ENCODE data around the gene SPEG. TPM values are rescaled to one million over a fixed set of nuclear protein-coding genes. Genes with fewer than 3 reads are reported as not detected.

The SPEG gene
- total RNA-seq, 1 experiment from 2014 or later, result 30.7 TPM

- ATAC-seq (no peak), DNase-seq (no peak)
- CTCF ChIA-PET, result no interaction called here
- Histone ChIP-seq H3K27ac (ENCODE audit: low read length) (no peak overlapping the region), H3K9ac (ENCODE audit: low read length) (no peak overlapping the region), H3K4me3 (ENCODE audit: low read length) (no peak overlapping the region), H2AFZ (ENCODE audit: low read length) (no peak overlapping the region), H3K27me3 (ENCODE audit: low read length) (peaks cover 47% of the 10 kb centered on the region), H3K4me1 (ENCODE audit: insufficient read depth, low read length) (no peaks in the 10 kb centered on the region), H4K20me1 (ENCODE audit: low read length) (no peaks in the 10 kb centered on the region), H3K36me3 (ENCODE audit: low read depth, low read length) (no peaks in the 10 kb centered on the region), H3K4me2 (ENCODE audit: low read length) (no peak overlapping the region), H3K9me2 (replicated peaks; ENCODE audit: low read length) (no peaks in the 10 kb centered on the region), H3K79me2 (ENCODE audit: low read length) (no peaks in the 10 kb centered on the region), H3K9me3 (ENCODE audit: low read length) (no peaks in the 10 kb centered on the region), H3F3A (ENCODE audit: low read length, unreplicated experiment) (no peaks in the 10 kb centered on the region)
- no TSS peak for BruUV-seq (replicated peaks)
- intact Hi-C loops (cut with micrococcal nuclease), result no loop called here
- no peak for TF ChIP-seq CTCF (conservative IDR thresholded peaks at IDR 0.05; ENCODE audit: low read depth, low read length)
- TF ChIP-seq EZH2phosphoT487 (IDR thresholded peaks at IDR 0.05; ENCODE audit: borderline replicate concordance, low read length), result no peak
- TF ChIP-seq EZH2 (IDR thresholded peaks at IDR 0.05; ENCODE audit: low read length, unreplicated experiment), result no peak
- POLR2A ChIA-PET (ENCODE audit: unreplicated experiment), result no interaction called here
These were observed 80.2 kb downstream of the SPEG start for GRCh38 chr2:219514836-219515235.

- ATAC-seq (no peak), DNase-seq (no peak)
- no peaks in the 10 kb centered on the region for H3K36me3 ChIP-seq (ENCODE audit: low read depth, low read length)
- no peaks in the 10 kb centered on the region for H3K9me3 ChIP-seq (ENCODE audit: low read length)
- intact Hi-C loops (cut with micrococcal nuclease), result no loop called here
- H3K79me2 ChIP-seq (ENCODE audit: low read length), result no peaks in the 10 kb centered on the region
- peaks cover 3% of the 10 kb centered on the region; the same call in 1 of the 2 replicates for H3K4me1 ChIP-seq (ENCODE audit: insufficient read depth, low read length)
- H3K27me3 ChIP-seq (ENCODE audit: low read length), result peaks cover 37% of the 10 kb centered on the region
- no peaks in the 10 kb centered on the region for H3F3A ChIP-seq (ENCODE audit: low read length, unreplicated experiment)
- BruUV-seq (replicated peaks), result no TSS peak
- no peak overlapping the region for H2AFZ ChIP-seq (ENCODE audit: low read length)
- H3K4me2 ChIP-seq (ENCODE audit: low read length), result no peak overlapping the region
- ChIA-PET CTCF (no interaction called here), POLR2A (ENCODE audit: unreplicated experiment) (no interaction called here)
- no peak overlapping the region for H3K27ac ChIP-seq (ENCODE audit: low read length)
- H3K4me3 ChIP-seq (ENCODE audit: low read length), result no peak overlapping the region
- H3K9me2 ChIP-seq (replicated peaks; ENCODE audit: low read length), result no peaks in the 10 kb centered on the region
- H4K20me1 ChIP-seq (ENCODE audit: low read length), result no peaks in the 10 kb centered on the region
- no peak overlapping the region for H3K9ac ChIP-seq (ENCODE audit: low read length)
- TF ChIP-seq EZH2 (IDR thresholded peaks at IDR 0.05; ENCODE audit: low read length, unreplicated experiment) (no peak), EZH2phosphoT487 (IDR thresholded peaks at IDR 0.05; ENCODE audit: borderline replicate concordance, low read length) (no peak), CTCF (conservative IDR thresholded peaks at IDR 0.05; ENCODE audit: low read depth, low read length) (no peak)
These were observed 81.4 kb downstream of the SPEG start for GRCh38 chr2:219515874-219516629.

- Histone ChIP-seq H3K9ac (ENCODE audit: low read length) (no peak overlapping the region), H3K4me2 (ENCODE audit: low read length) (no peak overlapping the region), H3K9me2 (replicated peaks; ENCODE audit: low read length) (no peaks in the 10 kb centered on the region), H3K4me1 (ENCODE audit: insufficient read depth, low read length) (peaks cover 12% of the 10 kb centered on the region), H3F3A (ENCODE audit: low read length, unreplicated experiment) (no peaks in the 10 kb centered on the region), H3K36me3 (ENCODE audit: low read depth, low read length) (no peaks in the 10 kb centered on the region), H4K20me1 (ENCODE audit: low read length) (no peaks in the 10 kb centered on the region), H3K9me3 (ENCODE audit: low read length) (no peaks in the 10 kb centered on the region), H3K79me2 (ENCODE audit: low read length) (no peaks in the 10 kb centered on the region), H3K27ac (ENCODE audit: low read length) (no peak overlapping the region), H3K27me3 (ENCODE audit: low read length) (peaks cover 30% of the 10 kb centered on the region), H3K4me3 (ENCODE audit: low read length) (no peak overlapping the region), H2AFZ (ENCODE audit: low read length) (no peak overlapping the region)
- ATAC-seq (no peak), DNase-seq (no peak)
- ChIA-PET POLR2A (ENCODE audit: unreplicated experiment) (no interaction called here), CTCF (no interaction called here)
- TF ChIP-seq CTCF (conservative IDR thresholded peaks at IDR 0.05; ENCODE audit: low read depth, low read length), result no peak
- no peak for TF ChIP-seq EZH2 (IDR thresholded peaks at IDR 0.05; ENCODE audit: low read length, unreplicated experiment)
- no peak for TF ChIP-seq EZH2phosphoT487 (IDR thresholded peaks at IDR 0.05; ENCODE audit: borderline replicate concordance, low read length)
- BruUV-seq (replicated peaks), result no TSS peak
- intact Hi-C loops (cut with micrococcal nuclease), result no loop called here
These were observed 82.2 kb downstream of the SPEG start for GRCh38 chr2:219516888-219517287.

Data from PC-3 (cell line).